ENCODE measurements around the gene DNAH17.
"Not testable (repeated sequence)": the region's sequence is repeated elsewhere in the genome, so short reads cannot be mapped to it uniquely, and the experiment has no call there.

Gene DNAH17

DNA sequence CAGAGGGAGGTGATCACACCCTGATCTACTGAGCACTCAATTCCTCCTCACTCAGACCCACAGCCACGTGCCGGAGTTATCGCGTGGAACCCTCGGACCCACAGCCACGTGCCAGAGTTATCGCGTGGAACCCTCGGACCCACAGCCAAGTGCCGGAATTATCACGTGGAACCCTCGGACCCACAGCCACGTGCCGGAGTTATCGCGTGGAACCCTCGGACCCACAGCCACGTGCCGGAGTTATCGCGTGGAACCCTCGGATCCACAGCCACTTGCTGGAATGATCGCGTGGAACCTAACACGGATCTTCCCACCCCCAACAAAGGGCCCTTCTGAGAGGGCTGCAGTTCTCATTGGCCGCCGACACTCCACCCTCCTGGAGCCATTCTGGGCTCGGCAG lies 101.0 kb downstream of the DNAH17 start:
- no peak for DNase-seq

GRCh38 chr17:78475211-78475610 lies 102.0 kb downstream of the DNAH17 start:
- DNase-seq: no peak

GRCh38 chr17:78474614-78475146 lies 102.5 kb downstream of the DNAH17 start:
- no peak for DNase-seq

DNA sequence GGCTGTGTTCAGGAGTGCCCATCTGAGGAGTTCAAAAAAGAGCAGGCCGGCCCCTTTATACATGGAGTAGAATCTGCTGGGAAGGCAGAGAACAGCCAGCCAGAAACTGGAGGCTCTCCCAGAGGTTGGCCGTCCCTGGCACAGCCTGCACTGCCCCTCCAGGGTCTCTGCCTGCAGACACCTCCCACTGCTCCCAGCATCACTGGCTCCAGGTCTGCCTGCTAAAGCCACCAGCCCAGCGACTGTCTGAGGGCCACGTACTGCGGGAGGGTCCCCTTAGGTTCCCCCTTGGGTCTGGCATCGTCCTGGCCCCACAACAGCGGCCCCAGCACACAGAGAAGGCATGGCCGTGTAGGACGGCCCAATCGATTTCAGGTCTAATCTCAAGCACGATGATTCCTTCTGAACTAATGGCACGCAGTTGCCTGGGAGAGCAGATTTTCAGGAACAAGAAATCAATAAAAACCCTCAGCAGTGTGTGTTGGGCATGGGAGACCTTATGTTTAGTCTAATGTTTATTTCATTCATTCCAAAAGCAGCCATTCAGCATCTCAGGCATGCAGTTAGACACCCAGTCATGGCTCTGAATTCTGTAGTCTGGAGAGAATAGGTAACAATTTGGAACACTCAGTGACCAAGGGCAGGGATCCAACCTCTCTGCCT lies 103.1 kb downstream of the DNAH17 start:
- no peak for DNase-seq

DNA sequence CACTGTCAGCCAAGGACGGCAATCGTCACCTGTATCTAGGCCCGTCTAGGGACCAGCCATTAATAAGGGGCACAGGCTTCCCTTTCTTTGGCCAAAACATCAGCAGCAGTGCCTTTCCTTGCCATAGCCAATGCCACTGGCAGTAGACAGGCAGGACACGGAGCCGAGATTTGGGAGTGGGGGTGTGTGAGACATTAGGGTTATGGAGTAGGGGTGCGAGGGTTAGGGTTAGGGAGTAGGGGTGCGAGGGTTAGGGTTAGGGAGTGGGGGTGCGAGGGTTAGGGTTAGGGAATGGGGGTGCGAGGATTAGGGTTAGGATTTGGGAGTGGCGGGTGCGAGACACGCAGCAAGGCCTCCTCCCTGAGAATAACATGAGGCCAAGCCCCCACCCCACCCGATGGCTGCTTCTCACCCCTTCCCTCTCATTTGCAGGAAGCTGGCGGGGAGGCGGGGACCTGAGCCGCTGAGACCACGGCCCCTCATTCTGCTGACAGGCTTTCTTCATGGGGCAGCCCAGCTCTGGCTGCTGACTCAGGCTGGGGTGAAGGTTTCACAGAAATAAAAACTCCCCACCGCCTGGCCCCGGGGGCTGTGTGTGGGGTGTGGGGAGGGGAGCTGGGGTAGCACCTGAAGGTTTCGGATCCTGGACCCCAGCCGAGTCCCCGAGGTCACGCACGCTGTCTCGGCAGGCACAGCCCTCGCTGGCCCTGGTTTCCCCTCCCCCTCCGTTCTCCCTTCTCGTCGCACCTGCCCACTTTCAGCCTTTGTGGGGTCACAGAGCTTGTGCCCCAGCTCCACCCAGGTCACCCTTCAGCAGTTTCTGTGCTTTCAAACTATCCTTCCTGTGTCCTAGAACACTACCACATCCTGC lies 104.9 kb downstream of the DNAH17 start:
- DNase-seq: no peak

DNA sequence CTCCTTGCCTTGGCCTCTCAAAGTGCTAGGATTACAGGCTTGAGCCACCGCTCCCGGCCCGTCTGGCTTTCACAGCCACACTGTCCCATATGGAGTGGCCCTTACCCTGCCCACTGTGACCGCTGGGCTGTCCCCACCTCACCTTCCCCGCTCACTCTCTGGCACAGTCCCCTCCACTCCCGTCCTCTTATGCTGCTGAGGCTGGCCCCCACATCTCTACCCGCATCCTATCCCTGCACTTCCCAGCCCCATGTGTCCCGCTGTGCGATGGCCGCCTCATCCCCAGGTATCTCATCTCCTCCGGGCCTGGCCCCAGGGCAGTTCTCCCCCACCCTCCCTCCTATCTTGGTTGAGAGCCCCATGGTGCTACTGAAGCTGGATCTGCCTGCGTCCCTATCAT lies 105.6 kb downstream of the DNAH17 start:
- DNase-seq: no peak

DNA sequence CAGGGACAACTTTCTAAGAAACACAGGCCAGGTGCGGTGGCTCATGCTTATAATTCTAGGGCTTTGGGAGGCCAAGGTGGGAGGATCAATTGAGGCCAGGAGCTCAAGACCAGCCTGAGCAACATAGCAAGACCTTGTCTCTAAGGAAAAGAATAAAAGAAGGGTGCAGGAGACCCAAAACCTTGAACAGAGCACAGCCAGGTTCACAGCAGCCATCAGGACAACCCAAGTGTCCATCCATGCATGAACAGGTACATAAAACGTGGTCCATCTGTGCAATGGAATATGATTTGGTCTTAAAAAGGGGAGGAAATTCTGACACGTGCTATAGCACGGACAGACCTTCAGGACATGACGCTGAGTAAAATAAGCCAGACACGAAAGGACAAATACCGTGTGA lies 107.8 kb downstream of the DNAH17 start:
- no peak for DNase-seq

GRCh38 chr17:78468366-78468765 lies 108.8 kb downstream of the DNAH17 start:
- no peak for DNase-seq

DNA sequence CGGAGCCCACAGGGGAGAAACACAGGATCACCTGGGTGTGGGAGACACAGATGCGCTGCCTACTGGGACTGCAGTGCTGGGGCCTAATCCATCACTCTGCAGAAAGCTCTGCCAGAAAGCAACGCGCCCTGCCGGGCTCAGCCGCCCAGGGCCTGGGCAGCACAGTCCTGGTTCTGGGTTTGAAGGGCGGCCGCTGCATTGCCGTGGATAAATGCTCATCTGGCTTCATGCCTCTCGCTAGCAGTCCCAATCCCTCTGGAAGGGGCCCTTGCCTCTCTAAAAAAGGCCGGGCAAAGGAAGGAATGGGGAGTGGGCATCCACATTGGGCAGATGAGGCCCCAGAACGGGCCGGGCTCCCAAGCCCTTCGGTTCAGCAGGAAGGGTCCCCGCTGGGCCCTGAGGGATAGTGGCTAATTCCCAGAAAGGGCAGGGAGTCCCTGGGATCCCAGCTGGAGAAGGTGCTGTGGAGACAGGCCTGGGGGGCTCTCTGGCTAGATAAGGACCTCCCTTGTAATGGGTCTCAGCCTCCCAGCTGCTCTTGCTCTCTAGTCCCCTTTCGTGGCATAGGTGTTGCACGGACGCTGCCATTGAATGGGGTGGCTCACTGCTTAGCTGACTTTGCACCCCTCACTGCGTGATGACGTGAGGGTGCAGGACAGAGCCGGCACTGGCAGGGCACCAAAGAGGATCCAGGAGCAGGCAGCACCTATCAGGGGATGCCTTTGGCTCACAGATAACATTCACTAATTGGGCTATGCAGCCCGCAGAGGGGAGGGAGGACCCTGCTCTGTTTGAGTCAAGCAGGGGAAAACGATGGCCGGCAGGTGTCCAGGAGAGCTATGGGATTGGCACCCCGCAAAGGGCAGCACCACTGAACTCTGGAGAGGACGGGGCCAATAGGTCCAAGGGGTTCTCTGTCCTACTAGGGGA lies 110.1 kb downstream of the DNAH17 start:
- no peak for DNase-seq

DNA sequence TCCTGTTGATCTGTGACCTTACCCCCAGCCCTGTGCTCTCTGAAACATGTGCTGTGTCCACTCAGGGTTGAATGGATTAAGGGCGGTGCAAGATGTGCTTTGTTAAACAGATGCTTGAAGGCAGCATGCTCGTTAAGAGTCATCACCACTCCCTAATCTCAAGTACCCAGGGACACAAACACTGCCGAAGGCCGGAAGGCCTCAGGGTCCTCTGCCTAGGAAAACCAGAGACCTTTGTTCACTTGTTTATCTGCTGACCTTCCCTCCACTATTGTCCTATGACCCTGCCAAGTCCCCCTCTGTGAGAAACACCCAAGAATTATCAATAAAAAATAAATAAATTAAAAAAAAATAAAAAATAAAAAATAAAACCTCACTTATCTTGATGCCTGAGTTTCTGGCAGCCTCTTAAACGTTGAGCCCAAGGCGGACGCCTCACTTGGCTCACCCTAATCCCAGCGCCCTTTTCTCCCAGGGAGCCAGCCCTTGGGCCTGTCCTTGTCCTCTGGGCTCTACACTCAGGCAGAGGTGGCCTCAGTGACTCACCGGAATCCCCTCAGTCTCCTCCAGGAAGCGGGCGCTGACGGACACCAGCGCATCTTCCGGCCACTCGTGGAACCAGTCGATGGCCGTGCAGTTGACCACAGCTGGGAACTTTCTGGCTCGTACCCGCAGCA lies 110.9 kb downstream of the DNAH17 start:
- not testable (repeated sequence) for DNase-seq

- no peak for DNase-seq
Observed at GRCh38 chr17:78462148-78462547, 115.0 kb downstream of the DNAH17 start.

DNA sequence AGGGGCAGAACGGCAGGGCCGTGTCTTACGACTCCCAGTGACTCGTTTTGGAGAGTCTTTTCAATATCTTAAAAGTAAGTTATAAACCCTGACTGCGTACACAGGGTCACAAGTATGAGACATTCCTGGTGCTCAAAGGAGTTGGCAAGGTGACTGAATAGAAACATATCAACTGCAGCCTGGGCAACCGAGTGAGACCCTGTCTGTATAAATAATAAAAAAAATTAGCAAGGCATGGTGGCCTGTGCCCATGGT lies 115.5 kb downstream of the DNAH17 start:
- DNase-seq: no peak

DNA sequence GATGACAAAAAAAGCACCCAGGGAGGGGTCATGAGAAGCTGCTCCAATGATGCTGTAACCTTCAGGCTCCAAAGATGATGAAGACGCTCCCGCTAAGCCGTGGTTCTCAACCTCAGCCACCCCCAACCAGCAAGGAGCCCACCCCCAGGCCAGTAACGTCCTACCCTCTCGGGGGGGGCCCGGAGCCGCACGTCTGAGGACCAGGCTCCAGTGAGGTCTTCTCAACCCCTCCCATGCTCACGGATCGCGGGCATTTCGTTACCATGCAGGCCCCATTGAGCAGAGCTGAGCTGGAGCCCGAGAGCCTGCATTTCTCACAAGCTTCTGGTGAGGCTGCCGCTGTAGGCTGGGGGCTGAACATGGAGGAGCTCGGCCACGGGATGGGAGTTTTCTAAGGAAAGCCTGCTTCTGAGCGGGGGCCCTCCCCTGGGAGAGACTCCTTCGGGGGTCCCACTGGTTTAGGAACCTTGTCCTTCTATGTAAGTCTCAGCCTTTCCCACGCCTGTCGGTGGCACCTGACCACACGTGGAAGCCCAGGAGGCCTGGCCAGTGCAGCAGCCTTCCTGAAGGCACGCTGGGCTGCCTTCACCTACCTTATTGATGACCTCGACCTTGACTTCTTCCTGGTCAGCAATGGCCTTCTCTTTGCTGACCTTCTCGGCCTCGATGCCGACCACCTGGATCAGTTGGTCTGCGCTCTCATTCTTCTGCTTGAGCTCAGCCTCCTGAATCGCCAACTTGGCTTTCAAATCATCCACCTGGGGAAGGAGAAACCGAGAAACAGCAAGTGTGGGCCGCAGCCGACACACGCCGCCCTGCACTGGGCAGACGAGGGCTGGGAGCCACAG lies 116.0 kb downstream of the DNAH17 start:
- no peak for DNase-seq

- DNase-seq: no peak
Observed at GRCh38 chr17:78460176-78460675, 117.0 kb downstream of the DNAH17 start.

- no peak for DNase-seq
Observed at GRCh38 chr17:78459696-78460095, 117.5 kb downstream of the DNAH17 start.

- DNase-seq: no peak
Observed at GRCh38 chr17:78458736-78459335, 118.4 kb downstream of the DNAH17 start.

DNA sequence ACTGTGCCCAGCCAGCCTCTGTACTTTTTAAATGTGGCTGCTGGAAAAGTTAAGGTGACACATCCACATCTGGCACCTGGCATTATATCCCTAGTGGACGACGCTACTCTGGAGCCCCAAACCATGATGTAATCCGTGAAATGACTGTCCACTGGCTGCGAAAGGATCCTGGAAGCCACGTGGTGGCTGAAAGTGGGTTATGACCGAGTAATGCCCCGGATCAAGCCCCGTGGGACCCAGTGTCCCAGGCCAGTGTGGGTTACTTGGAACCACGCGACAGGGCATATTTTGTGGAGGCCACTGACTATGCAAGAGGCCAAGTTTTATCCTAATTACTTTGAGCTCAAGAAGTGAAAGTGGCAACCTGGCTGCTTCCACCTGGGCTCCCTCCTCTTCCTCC lies 119.1 kb downstream of the DNAH17 start:
- DNase-seq: no peak

DNA sequence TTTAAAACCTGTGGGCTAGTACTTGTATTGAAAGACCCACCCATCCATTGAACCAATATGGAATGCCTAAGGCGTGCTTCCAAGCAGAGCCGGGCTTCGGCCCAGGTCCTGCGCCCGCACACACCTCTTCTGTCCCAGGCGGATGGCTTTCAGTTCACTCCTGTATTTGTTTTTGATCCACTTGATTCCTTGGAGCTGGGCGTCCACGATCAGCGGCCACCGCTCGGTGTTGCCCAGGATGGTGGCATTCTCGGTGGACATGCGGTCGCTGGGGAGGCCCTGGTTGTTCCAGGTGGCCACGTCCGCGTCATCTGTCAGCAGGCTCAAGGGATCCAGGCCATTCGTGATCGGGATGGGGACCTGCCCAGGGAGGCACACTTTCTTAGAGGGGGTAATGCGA lies 122.8 kb downstream of the DNAH17 start:
- DNase-seq: no peak

GRCh38 chr17:78451753-78452152 lies 125.4 kb downstream of the DNAH17 start:
- no peak for DNase-seq

DNA sequence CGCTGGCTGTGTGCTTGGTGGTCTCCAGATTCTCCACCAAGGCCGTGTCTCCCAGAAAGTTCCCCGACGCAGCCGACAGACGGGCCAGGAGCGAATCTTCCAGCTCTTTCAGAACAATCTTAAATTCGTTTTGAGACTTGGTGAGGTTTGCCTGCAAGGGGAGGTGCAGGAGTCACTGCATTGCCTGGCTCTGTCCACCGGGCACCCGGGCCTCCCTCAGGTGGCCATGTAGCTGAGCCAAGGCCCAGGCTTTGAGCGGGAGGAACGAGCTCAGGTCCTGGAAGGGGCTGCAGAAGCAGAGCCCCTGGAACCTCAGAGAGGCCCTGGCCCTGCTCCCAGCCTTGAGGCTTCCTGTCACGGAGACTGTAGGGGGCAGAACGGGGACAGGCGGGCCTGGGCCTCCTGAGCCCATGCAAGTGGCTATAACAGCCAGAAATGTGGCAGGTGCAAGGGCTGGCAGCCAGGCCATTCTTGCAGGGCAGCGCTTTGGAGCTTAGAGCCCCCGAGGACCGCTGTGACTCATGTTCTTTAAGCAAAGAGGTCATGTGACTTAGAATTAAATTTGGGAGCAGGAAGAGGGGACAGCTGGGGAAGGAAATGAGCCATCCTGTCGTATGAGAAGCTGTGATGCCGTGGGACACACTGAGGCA lies 126.4 kb downstream of the DNAH17 start:
- DNase-seq: no peak
